ENCODE measurements around the gene FFAR3.

- TF ChIP-seq, protein P1, sequence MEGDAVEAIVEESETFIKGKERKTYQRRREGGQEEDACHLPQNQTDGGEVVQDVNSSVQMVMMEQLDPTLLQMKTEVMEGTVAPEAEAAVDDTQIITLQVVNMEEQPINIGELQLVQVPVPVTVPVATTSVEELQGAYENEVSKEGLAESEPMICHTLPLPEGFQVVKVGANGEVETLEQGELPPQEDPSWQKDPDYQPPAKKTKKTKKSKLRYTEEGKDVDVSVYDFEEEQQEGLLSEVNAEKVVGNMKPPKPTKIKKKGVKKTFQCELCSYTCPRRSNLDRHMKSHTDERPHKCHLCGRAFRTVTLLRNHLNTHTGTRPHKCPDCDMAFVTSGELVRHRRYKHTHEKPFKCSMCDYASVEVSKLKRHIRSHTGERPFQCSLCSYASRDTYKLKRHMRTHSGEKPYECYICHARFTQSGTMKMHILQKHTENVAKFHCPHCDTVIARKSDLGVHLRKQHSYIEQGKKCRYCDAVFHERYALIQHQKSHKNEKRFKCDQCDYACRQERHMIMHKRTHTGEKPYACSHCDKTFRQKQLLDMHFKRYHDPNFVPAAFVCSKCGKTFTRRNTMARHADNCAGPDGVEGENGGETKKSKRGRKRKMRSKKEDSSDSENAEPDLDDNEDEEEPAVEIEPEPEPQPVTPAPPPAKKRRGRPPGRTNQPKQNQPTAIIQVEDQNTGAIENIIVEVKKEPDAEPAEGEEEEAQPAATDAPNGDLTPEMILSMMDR (IDR thresholded peaks at IDR 0.05; ENCODE audit: insufficient read depth, low read length): no peak
- no peak for TF ChIP-seq REST (IDR thresholded peaks at IDR 0.05; ENCODE audit: insufficient replicate concordance, low read depth)
Measured at GRCh38 chr19:35370722-35371121, 12.5 kb downstream of the FFAR3 start, which contains the start of gene GPR42.
